Lung microvascular endothelial cell (primary cell): ENCODE results near the gene KSR2. TPM values are rescaled to one million over a fixed set of nuclear protein-coding genes. Genes with fewer than 3 reads are reported as not detected.

ENCODE experiments used
- DNase-seq, 2 donors: peaks; one replicate each; pipeline versions ENCODE4 v3.0.0 to v3.0.0-alpha.2; 2010; ENCODE audit warnings: low read depth in 2 of 2
- total RNA-seq: library from RNA; depleted of rRNA; stranded (reverse); fragments of >200 nt; gene quantifications from 2 replicates; pipeline ENCODE4 v1.2.1, GENCODE V29; 2014

The KSR2 gene
- total RNA-seq, 1 donor from 2014 or later = under 0.01 TPM

DNA sequence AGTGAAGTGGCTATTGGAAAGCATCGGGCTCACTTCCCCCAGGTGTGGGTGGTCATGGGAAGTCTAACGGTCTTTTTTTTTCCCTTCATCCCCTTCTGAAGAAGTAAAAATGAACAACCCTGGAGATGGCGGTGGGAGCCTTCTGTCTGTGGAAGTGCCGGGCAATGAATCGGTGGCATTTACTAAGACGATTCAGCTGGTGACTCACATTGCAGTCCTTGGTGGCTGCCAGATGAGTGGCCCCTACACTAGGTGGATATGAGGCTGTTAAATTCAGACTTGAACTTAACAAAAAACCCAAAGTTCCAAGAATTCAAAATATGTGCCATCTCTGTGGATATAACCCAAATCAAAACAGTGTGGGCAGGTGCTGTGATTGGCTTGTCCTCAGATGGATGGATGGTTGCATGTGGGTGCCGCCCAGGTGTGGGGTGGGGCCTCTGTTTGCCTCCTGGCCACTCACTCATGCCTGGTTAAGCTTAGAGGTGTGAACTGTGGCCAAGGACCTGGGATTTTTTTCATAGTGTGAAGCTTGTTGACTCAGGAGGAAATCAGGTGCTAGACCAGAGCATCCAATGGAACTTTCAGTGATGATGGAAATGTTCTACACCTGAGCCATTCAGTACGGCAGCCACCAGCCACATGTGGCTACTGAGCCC, 430.6 kb downstream of the KSR2 start:
- no peak for DNase-seq

DNA sequence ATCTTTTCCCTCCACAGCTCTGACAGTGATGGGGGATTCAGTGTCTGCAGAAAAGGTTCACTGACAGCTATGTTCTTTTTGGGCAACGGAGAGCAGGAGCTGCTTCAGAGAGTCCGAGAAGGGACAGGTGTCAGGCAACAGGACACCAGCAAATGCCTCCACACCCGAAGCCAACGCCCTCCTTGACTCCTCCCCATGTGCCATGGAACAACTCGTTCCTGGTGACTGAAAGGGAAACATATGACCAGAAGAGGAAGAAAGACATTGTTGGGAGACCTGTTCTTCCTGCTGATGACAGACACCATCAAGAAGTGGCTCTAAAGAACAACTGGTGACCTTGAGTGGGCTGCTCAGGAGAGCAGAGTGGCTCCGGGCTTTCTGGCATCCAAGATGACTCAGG, 435.1 kb downstream of the KSR2 start:
- DNase-seq = no peak

DNA sequence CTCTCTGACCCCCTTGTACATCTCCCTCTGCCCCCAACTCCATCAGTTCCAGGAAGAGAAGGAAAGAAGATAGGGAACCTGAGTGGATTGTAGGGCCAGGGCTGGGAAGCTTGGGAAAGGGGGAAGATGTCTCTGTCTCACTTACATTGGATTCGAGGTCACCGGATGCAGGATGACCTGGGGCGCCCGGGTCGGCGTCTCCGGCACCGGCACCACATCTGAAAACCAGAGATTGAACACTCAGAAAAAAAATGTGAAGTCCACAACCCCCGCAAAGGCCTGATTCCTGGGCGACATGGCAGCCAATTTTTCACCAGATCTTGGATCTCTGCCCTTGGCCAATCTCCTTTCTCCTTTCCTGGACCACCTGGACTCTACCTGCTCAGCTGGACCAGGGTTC, 438.0 kb downstream of the KSR2 start:
- DNase-seq = no peak

DNA sequence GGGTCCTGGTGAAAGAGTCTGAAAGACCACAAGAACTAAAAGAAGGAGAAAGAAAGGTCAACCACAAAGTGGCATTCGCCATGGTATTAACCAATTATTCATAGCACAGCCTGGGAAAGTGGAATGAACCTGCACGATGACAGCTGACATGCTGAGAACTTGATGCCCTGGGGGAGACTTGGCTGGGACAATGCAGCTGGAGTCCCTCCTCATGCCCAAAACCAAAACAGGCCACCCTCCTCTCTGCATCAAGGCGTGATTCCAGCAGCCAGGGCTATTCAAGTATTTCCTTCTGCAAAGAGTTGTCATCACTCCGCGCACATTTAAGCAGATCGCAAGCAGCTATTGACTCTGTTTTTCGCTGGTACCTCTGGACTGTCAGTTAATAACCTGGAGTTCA, 440.3 kb downstream of the KSR2 start:
- DNase-seq = no peak

DNA sequence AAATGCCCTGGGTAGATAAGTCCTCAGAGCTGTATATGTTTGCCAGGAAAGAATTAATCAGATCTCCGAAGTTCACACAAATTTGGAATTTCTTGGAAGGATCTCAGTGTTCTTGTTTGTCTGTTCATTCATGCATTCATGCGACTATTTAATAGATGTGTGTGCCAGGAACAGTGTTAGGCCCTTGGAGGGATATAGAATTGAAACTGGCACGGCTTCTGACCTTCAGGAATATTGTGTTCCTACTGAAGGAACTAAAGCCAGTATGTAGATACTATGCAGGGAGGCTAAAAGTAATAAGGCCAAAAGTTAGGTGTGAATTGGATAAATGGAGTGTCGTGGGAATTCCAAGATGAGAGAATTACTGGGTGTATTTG, 441.3 kb downstream of the KSR2 start:
- DNase-seq = no peak

DNA sequence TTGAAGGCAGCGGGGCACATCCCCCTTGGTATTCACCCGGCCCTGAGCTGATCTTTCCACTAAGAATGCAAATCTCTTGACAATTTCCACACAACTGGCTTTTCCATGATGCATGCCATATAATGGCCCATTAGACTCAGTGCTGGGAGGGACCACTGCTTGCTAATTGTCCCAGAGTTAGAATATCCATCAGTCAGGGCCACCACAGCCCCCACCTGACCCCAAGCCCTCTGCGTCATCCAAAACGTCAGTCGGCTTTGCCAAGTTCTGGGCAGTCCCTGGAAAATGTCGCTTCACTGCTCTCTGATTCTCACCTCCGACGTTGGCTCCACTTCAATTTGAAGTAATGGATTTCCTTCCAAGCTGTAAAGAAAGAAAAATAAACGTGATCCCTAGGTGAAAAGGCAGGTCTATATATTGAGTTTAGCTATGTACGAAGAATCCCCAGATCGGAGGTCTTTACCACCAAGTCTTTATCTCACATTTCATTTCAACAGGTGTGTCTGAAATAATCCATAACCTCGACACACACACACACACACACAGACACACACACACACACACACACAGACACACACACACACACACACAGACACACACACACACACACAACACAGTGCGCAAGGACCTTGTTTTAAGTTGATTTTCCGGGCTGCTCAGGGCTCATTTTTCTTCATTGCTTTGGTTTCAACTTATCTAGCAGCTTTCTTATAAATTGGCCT, 441.9 kb downstream of the KSR2 start:
- DNase-seq = peak; percentile 13 to 78

DNA sequence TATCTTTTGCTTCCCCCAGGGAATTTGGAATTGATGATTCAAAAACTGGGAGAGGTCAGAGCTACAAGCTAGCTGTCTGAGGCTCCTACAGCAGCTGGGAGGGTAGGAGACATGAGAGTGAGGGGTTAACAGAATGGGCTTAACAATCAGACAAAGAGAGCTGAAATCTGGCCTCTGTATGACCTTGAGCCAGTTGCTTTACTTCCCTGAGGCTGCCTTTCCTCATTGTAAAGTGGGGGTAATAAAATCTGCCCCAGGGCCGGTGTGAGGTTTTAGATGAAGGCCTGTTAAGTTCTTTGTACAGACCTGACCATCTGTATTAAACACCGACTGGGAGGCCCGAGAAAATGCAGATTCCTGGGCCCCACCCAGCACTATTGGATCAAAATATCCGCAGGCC, 443.0 kb downstream of the KSR2 start:
- DNase-seq = no peak

DNA sequence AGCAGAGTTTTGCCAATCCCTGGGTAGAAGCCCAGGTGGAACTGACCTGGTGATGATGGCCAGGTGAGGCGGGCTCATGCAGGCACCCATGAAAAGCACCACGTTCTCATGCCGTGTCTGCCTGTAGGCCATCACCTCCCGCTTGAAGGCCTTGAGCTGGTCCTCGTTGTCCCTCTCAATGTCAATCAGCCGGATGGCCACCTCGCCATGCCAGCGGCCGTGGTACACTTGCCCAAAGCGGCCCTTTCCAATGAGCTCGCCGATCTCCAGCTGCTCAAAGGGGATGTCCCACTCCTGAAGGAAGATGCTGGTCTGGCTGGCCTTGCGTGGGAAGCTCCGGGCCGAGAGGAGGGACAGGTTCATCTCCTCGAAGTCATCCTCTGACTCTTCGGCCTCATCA, 444.0 kb downstream of the KSR2 start:
- no peak for DNase-seq

DNA sequence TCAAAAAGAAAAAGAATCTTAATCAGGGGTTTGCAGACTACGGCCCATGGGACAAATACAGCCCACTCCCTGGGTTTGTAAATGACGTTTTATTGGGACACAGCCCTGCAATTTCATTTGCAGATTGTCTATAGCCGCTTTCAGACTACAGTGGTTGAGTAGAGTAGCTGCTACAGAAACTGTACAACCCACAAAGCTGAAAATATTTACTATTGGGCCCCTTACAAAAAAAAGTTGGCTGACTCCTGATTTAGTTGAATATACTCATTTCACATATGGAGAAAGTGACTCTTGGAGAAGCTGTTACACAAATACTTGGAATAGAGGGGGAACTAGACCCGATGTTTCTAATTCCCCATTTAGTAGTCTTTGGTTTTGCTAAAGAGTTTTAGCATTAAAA, 444.8 kb downstream of the KSR2 start:
- no peak for DNase-seq

DNA sequence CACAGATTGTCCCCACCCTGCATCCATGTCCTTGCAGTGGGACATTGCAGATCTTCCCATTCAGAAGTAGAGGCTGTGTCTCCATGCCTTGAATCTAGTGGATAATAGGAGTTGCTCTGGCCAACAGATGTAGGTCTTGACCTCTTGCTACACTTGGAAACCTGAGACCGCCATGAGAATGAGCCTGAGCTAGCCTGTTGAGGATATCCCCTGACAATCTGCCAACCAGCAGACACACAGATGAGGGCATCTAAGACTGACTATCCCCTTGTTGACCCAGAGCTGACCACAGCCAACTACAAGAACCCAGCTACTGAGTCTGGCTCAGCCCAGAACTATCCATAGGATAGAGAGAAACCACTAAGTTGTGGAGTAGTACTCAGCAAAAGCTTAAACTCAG, 446.2 kb downstream of the KSR2 start:
- DNase-seq = no peak

DNA sequence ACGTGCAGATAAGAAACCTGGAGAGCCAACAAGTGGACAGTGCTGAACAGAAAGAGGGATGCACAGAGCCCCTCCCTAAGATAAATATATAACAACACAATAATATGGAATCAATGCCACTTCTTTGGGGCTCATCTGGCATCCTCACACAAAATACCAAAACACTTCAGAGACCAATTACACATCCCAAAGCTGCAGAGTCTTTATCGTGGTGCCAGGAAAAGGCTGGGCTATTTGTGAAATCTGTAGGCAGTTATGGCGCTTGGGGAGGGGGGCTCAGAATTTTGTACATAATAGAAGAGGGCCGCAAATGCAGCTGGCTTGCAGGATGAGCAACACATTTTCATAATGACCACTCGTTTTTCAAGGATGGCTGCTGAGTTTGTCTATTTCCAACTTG, 446.9 kb downstream of the KSR2 start:
- DNase-seq = no peak

DNA sequence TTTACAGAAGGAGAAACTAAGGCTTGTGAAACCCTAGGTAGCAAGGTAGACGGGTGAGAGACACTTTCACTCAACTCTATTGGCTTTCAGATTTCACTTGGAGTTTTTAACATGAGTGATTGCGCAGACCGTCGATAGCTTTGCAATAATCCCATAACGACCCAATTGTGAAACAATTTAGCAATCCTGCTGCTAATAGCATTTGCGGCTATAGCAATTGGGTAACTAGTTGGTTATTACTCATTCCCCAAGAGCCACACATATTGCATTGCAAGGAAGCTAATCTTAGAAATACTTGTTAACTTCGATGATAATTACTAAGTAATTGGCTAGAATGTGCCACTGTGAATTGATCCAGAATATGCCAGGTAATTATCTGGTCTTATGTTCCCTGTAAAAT, 447.4 kb downstream of the KSR2 start:
- no peak for DNase-seq

DNA sequence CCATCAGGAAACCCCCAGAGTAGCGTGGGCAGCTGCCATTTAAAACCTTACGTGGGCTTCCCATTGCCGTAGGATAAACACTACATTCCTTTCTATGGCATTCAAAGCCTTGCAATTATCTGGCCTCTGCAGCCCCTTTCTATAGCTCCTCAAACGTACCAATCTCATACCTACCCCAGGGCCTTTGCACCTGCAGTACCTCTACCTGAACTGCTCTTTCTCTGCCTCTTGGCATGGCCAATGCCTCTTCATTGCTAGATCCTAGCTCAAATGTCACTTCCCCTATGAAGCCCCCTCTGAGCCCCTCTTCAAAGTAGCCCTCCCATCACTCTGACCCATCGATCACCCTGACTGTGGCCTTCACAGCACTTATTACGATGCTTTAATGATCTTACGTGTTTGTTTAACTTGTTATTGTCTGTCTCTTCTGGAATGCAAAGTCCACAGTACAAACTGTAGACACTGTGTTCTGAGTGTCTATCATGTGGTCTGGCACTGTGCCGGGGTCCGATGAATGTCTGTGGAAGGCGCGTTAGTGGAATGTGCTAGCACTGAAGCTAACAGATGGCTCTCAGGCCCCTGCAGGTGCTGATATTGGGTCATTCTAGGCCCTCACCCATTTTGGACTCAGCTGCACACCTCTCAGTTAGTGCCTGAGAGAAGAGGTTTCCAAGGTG, 450.1 kb downstream of the KSR2 start:
- DNase-seq = no peak

DNA sequence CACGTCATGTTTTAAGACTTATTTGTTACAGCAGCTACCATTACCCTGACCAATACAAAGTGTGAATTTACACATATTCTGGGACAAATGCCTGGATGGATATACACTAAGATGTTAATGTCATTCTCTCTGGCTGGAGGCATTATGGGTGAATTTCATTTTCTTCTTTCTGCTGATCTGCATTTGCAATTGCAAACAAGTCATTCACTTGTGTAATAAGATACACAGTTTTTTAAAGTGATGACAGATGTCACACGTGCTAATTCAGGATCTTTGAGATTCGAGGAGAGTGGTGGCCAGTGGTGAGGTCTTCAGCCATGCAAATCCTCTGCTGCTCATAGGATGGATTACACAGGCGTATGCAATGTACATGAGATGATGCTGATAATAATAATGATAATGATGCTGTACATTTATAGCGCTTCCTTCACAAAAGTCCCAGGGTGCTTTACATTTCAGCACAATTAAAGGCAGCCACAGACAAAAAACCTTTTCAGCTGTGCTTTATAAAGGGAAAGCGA, 451.5 kb downstream of the KSR2 start:
- DNase-seq = no peak

DNA sequence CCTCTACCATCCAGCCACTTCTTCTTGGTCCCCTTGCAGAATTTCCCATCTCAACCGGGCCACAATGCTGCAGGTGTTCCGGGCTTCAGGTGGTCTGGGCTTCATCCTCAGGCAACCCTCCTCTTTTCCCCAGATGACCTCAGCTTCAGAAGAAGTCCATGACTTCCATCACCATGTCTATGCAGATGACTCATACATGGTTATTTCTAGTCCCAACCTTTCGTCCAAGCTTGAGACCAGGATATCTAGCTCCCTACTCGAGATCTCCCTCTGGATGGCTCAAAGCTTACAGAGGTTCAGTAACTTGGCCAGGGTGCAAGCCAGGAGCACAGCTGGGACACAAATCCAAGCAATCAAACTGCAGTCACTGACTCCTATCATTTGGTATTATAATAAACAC, 452.8 kb downstream of the KSR2 start:
- DNase-seq = no peak

DNA sequence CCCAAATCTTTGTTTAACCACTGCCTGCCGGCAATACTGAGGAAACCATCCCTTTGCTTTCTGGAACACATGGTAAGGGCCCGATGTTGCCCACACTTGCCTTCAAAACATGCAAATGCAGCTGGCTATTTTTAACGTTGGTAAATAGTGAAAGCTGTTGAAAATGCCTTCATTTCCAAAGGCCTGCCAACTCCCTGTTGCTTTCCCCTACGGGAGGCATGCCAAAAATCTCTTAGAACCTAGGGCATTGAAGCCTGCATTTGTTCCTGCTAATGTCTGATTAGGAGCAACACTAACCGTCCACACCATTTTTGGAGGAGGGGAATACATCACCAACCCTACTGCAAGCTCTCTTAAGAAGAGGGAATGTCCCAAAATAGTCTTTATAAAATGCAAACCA, 454.8 kb downstream of the KSR2 start:
- peak in 1 of 2 donors; percentile 12 for DNase-seq

DNA sequence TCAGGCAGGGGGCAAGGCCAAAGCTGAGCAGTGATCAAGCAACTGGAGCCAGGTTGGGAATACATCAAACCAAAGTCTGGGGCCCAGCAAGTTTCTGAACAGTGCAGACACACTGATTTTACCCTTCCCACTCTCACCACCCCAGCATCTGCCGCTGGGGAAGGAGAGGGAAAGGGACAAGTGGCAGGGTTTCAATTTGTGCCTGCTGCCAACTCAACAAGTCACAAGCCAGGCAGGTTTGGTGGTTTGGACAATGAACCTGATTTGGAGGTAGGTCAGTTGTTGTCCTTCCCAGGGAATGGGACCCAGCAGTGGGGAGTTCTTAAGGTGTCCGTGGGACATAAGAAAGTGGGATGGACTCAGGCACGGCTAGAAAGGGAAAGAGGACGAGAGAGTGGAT, 455.4 kb downstream of the KSR2 start:
- DNase-seq = no peak

DNA sequence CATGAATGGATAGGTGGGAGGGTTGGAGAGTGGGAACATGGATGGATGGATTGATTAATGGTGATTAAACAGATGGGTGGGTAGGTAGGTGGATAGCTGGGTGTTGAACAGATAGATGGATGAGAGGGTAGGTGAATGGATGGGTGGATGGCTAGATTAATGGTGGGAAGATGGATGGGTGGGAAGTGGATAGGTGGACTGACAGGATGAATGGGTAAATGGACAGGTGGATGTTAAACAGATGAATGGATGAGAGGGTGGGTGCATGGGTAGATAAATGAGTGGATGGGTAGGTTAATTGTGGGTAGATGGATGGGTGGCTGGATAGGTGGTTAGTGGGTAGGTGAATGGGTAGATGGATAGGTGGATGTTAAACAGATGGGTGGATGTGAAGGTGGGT, 460.3 kb downstream of the KSR2 start:
- DNase-seq = no peak

DNA sequence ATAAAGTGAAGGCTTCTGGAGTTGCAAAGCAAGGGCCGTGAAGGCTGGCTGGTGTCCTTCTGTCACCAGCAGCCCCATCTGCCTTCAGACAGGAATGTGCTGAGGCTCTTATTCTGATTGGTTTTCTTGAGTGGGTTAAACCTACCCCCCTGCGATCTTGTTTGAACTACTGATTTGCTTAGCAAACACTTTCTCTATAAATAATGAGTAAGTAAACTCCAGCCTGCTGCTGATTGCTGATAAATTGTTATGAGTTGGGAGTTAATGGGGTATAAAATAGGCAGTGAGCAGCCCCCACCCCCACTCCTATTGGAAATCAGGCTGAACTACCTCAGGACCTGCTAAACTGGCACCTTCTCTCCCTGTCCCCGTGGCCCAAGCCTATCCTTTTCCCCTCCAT, 461.2 kb downstream of the KSR2 start:
- DNase-seq = no peak

DNA sequence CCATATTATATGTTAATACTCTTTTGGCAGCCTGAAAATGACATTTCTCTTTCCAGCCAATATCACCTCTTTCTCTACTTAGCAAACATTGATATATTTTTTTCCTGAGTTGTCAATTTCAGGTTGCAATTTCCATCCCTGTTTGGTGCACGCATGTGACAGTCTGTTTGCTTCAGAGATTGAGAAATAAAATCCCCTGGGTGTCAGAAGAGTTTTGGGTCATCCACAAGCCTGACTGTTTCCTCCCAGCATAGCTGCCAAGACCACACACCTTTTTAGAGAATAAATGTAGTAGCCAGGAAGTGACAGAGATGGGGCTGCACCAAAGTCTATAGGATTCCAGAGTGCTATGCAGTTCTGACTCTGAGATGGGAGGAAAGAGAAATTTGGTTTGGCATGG, 462.5 kb downstream of the KSR2 start:
- DNase-seq = no peak

DNA sequence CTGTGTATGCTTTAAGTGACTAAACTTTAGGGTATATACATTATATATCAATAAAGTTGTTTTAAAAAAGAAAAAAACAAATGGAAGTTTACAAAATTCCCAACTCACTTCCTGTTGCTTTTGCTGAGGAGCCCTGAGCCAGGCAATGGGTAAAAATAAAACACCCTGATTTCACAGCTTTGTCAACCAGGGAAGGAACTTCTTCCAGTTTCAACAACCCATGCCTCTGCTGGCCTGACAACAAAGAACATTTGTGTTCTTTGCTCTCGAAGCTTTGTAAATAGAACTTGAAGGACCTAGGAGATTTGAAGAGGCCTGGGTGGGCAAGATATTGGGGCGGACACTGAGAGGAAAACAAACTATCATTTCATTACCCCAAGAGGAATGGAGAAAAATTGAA, 466.2 kb downstream of the KSR2 start:
- no peak for DNase-seq

DNA sequence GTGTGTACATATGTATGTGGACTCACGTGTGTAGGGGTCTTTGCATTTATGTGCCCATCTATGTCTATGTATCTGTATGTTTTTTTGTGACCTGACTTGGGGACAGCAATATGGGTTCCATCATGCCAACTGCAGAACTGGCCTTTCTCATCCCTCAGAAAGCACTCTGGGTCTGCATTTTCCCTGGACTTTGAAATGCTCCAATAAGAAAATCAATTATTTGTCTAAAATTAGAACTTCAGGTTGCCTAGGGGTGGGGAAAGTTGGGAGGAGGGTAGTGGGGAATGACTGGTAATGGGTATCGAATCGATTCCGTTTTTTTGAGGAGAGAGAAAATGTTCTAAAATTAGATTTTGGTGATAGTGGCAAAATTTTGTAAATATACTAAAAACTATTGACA, 466.6 kb downstream of the KSR2 start:
- no peak for DNase-seq
